A549 (cell line): ENCODE measurements around the gene HLA-DQA1.
"Not testable (repeated sequence)": the region's sequence is repeated elsewhere in the genome, so short reads cannot be mapped to it uniquely, and the experiment has no call there.

Experiments
- CBX8 ChIP-seq: fragments of 200-600 bp; sonication (generic); IDR thresholded peaks from 2 replicates; pipeline ENCODE4 v1.6.1; 2016
- CEBPB ChIP-seq, 2 experiments: fragments of >200 bp in 1 of 2; sonication (Bioruptor Twin) in 1 of 2; formaldehyde crosslinking in 1 of 2; IDR thresholded peaks; 2 replicates each; pipeline ENCODE4 v1.6.1; 2012 to 2016
- EHMT2 ChIP-seq: fragments of 200-600 bp; sonication (generic); IDR thresholded peaks from 2 replicates; pipeline ENCODE4 v1.6.1; 2016; ENCODE audit warnings: antibody characterized with exemption, low read depth, mild to moderate bottlenecking, moderate library complexity
- EP300 ChIP-seq, 2 experiments: fragments of >200 bp; sonication (Bioruptor Twin); formaldehyde crosslinking; IDR thresholded peaks; 2 replicates in 1 of 2; 3 replicates in 1 of 2; pipeline ENCODE4 v1.6.1; 2016 to 2017
- ESRRA ChIP-seq: fragments of 150-350 bp; IDR thresholded peaks from 2 replicates; pipeline ENCODE4 v1.6.1; 2014; ENCODE audit warnings: mild to moderate bottlenecking, low read length, borderline replicate concordance
- POLR2A ChIP-seq: IDR thresholded peaks from 2 replicates; pipeline ENCODE4 v1.6.1; 2012; ENCODE audit warnings: mild to moderate bottlenecking, low read length
- SMC3 ChIP-seq: fragments of >200 bp; sonication (Bioruptor Twin); formaldehyde crosslinking; IDR thresholded peaks from 3 replicates; pipeline ENCODE4 v1.6.1; 2018; ENCODE audit warnings: inconsistent platforms
- TF ChIP-seq, protein P1 (sequence below): fragments of 200-600 bp; sonication (generic); IDR thresholded peaks from 2 replicates; pipeline ENCODE4 v1.6.1; 2016; ENCODE audit warnings: antibody characterized with exemption, mild to moderate bottlenecking, moderate library complexity
- TF ChIP-seq, protein P2 (sequence below): fragments of >200 bp; sonication (Bioruptor Twin); formaldehyde crosslinking; IDR thresholded peaks from 3 replicates; pipeline ENCODE4 v1.5.1; 2016

DNA sequence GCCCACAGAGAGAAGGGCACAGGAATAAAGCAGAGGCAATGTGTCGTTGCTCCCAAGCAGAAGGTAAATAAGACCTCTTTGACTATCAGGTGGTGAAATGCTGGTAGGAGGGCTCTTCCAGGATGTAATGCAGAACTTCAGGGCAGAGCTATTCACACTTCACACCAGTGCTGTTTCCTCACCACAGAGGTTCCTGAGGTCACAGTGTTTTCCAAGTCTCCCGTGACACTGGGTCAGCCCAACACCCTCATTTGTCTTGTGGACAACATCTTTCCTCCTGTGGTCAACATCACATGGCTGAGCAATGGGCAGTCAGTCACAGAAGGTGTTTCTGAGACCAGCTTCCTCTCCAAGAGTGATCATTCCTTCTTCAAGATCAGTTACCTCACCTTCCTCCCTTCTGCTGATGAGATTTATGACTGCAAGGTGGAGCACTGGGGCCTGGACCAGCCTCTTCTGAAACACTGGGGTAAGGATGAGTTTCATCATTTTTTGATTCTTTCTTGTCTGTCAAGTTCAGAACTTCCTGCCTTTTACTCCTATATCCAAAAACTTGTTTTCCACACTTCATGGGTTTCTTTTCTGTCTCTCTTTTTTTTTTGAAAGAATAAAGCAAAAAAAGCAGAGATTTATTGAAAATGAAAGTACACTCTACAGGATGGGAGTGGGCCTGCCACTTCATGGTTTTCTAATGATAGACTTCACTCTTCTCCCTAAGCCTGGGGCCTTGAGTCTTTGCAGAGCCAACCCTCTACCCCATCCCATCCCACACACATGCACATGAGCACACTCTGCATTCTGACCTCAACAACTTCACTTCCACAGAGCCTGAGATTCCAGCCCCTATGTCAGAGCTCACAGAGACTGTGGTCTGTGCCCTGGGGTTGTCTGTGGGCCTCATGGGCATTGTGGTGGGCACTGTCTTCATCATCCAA, 4.8 kb downstream of the HLA-DQA1 start:
- TF ChIP-seq POLR2A; EHMT2; CEBPB (IDR thresholded peaks at IDR 0.05); ESRRA; CBX8; EP300 (IDR thresholded peaks at IDR 0.05); SMC3: not testable (repeated sequence)
- TF ChIP-seq, protein P1, sequence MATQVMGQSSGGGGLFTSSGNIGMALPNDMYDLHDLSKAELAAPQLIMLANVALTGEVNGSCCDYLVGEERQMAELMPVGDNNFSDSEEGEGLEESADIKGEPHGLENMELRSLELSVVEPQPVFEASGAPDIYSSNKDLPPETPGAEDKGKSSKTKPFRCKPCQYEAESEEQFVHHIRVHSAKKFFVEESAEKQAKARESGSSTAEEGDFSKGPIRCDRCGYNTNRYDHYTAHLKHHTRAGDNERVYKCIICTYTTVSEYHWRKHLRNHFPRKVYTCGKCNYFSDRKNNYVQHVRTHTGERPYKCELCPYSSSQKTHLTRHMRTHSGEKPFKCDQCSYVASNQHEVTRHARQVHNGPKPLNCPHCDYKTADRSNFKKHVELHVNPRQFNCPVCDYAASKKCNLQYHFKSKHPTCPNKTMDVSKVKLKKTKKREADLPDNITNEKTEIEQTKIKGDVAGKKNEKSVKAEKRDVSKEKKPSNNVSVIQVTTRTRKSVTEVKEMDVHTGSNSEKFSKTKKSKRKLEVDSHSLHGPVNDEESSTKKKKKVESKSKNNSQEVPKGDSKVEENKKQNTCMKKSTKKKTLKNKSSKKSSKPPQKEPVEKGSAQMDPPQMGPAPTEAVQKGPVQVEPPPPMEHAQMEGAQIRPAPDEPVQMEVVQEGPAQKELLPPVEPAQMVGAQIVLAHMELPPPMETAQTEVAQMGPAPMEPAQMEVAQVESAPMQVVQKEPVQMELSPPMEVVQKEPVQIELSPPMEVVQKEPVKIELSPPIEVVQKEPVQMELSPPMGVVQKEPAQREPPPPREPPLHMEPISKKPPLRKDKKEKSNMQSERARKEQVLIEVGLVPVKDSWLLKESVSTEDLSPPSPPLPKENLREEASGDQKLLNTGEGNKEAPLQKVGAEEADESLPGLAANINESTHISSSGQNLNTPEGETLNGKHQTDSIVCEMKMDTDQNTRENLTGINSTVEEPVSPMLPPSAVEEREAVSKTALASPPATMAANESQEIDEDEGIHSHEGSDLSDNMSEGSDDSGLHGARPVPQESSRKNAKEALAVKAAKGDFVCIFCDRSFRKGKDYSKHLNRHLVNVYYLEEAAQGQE: not testable (repeated sequence)
- TF ChIP-seq, protein P2, sequence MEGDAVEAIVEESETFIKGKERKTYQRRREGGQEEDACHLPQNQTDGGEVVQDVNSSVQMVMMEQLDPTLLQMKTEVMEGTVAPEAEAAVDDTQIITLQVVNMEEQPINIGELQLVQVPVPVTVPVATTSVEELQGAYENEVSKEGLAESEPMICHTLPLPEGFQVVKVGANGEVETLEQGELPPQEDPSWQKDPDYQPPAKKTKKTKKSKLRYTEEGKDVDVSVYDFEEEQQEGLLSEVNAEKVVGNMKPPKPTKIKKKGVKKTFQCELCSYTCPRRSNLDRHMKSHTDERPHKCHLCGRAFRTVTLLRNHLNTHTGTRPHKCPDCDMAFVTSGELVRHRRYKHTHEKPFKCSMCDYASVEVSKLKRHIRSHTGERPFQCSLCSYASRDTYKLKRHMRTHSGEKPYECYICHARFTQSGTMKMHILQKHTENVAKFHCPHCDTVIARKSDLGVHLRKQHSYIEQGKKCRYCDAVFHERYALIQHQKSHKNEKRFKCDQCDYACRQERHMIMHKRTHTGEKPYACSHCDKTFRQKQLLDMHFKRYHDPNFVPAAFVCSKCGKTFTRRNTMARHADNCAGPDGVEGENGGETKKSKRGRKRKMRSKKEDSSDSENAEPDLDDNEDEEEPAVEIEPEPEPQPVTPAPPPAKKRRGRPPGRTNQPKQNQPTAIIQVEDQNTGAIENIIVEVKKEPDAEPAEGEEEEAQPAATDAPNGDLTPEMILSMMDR: not testable (repeated sequence)
